Osteoblast (primary cell): Measurements from ENCODE around the gene HOOK1. TPM values are rescaled to one million over a fixed set of nuclear protein-coding genes. Genes with fewer than 3 reads are reported as not detected.

Source experiments
- DNase-seq: peaks from one replicate; pipeline ENCODE4 v3.0.0; 2011; ENCODE audit warnings: low spot score, mixed read lengths; ENCODE audit not compliant: insufficient read length; ENCODE audit errors: missing footprints
- H2AFZ ChIP-seq: 2 replicates; pipeline ENCODE4 v1.6.0; 2011; ENCODE audit warnings: mild to moderate bottlenecking, low read length
- H3K27ac ChIP-seq: 2 replicates; pipeline ENCODE4 v1.5.1; 2011; ENCODE audit warnings: mild to moderate bottlenecking, low read depth, low read length, moderate library complexity
- H3K27me3 ChIP-seq: 2 replicates; pipeline ENCODE4 v1.6.0; 2012; ENCODE audit warnings: mild to moderate bottlenecking, control low read depth, inconsistent platforms, low read length, moderate library complexity; ENCODE audit not compliant: insufficient read depth
- H3K36me3 ChIP-seq: 2 replicates; pipeline ENCODE4 v1.5.1; 2011; ENCODE audit warnings: mild to moderate bottlenecking, low read length, control low read depth, moderate library complexity; ENCODE audit not compliant: insufficient read depth
- H3K4me1 ChIP-seq: 2 replicates; pipeline ENCODE4 v1.5.1; 2011; ENCODE audit warnings: mild to moderate bottlenecking, low read length, control low read depth, moderate library complexity; ENCODE audit not compliant: insufficient read depth
- H3K4me2 ChIP-seq: 2 replicates; pipeline ENCODE4 v1.6.0; 2011; ENCODE audit warnings: mild to moderate bottlenecking, low read length; ENCODE audit not compliant: insufficient read depth
- H3K4me3 ChIP-seq: fragments of 200-600 bp; sonication (generic); 3 replicates; pipeline ENCODE4 v1.5.1; 2012; ENCODE audit warnings: mild to moderate bottlenecking, low read length, inconsistent platforms; ENCODE audit not compliant: insufficient read depth
- H3K79me2 ChIP-seq: 2 replicates; pipeline ENCODE4 v1.6.0; 2012; ENCODE audit warnings: mild to moderate bottlenecking, low read length, control low read depth, inconsistent platforms; ENCODE audit not compliant: insufficient read depth
- H3K9me3 ChIP-seq: 2 replicates; pipeline ENCODE4 v1.5.1; 2011; ENCODE audit warnings: low read depth, low read length, control low read depth
- H4K20me1 ChIP-seq: 2 replicates; pipeline ENCODE4 v1.6.0; 2012; ENCODE audit warnings: mild to moderate bottlenecking, low read length, control low read depth; ENCODE audit not compliant: insufficient read depth
- CTCF ChIP-seq: IDR thresholded peaks from 2 replicates; pipeline ENCODE4 v1.5.1; 2011; ENCODE audit warnings: mild to moderate bottlenecking, low read depth, low read length, moderate library complexity; ENCODE audit errors: extremely low read depth
- total RNA-seq: library from RNA; depleted of rRNA; stranded (reverse); fragments of >200 nt; gene quantifications from 2 replicates; pipeline ENCODE4 v1.2.3, GENCODE V29; 2012

HOOK1 gene
- total RNA-seq, 1 donor, result not detected

GRCh38 chr1:59880735-59881134 lies 66.0 kb downstream of the HOOK1 start:
- Histone ChIP-seq H3K79me2 (no peaks in the 10 kb centered on the region), H3K9me3 (no peaks in the 10 kb centered on the region), H4K20me1 (no peaks in the 10 kb centered on the region), H3K4me1 (no peaks in the 10 kb centered on the region), H3K4me2 (no peak overlapping the region), H3K27me3 (no peaks in the 10 kb centered on the region), H3K36me3 (no peaks in the 10 kb centered on the region), H3K27ac (no peak overlapping the region), H3K4me3 (no peak overlapping the region), H2AFZ (no peak overlapping the region)
- DNase-seq, result no peak
- no peak for TF ChIP-seq CTCF

- H3K36me3 ChIP-seq, result no peaks in the 10 kb centered on the region
- H3K79me2 ChIP-seq, result no peaks in the 10 kb centered on the region
- DNase-seq, result no peak
- H4K20me1 ChIP-seq, result no peaks in the 10 kb centered on the region
- H3K4me1 ChIP-seq, result no peaks in the 10 kb centered on the region
- no peaks in the 10 kb centered on the region for H3K9me3 ChIP-seq
- no peak overlapping the region for H3K4me2 ChIP-seq
- no peak overlapping the region for H3K4me3 ChIP-seq
- no peak overlapping the region for H3K27ac ChIP-seq
- H3K27me3 ChIP-seq, result no peaks in the 10 kb centered on the region
- H2AFZ ChIP-seq, result no peak overlapping the region
- TF ChIP-seq CTCF, result no peak
These were observed 70.5 kb downstream of the HOOK1 start for GRCh38 chr1:59885160-59885832.

GRCh38 chr1:59892841-59893811 lies 78.4 kb downstream of the HOOK1 start:
- no peak overlapping the region for H3K4me3 ChIP-seq
- no peaks in the 10 kb centered on the region for H3K36me3 ChIP-seq
- no peak overlapping the region for H2AFZ ChIP-seq
- no peaks in the 10 kb centered on the region for H3K27me3 ChIP-seq
- H4K20me1 ChIP-seq, result no peaks in the 10 kb centered on the region
- no peak overlapping the region for H3K4me2 ChIP-seq
- H3K27ac ChIP-seq, result no peak overlapping the region
- H3K79me2 ChIP-seq, result no peaks in the 10 kb centered on the region
- no peak for TF ChIP-seq CTCF
- DNase-seq, result no peak
- H3K4me1 ChIP-seq, result no peaks in the 10 kb centered on the region
- H3K9me3 ChIP-seq, result no peaks in the 10 kb centered on the region

DNA sequence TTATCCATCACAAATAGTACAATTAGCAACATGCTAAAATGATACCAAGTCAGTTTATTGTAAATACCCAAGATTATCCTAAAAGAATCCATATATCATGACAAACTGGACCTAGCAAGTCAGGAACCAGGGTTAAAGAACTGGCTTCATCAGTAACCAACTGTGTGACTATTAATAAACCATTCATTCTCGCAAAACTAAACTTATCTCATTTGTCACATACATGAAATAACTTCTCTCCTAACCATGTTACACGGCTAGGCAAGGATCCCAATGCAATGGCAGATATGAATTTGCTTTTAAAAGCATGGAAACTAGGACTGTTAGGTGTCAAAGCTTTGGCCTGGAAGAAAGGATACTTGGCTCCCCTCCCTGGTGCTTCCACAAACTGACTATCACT lies 82.4 kb downstream of the HOOK1 start:
- no peak for TF ChIP-seq CTCF
- DNase-seq, result no peak
- H3K36me3 ChIP-seq, result no peaks in the 10 kb centered on the region

More for the DNA sequence above, 82.4 kb downstream of the HOOK1 start:
- no peaks in the 10 kb centered on the region for H4K20me1 ChIP-seq
- no peak overlapping the region for H3K4me3 ChIP-seq
- H3K79me2 ChIP-seq, result no peaks in the 10 kb centered on the region
- no peak overlapping the region for H3K27ac ChIP-seq
- H2AFZ ChIP-seq, result no peak overlapping the region
- no peaks in the 10 kb centered on the region for H3K9me3 ChIP-seq
- no peaks in the 10 kb centered on the region for H3K27me3 ChIP-seq
- H3K4me1 ChIP-seq, result no peaks in the 10 kb centered on the region
- no peak overlapping the region for H3K4me2 ChIP-seq
